ENCODE results near the gene GLRA2.

- no peak for TF ChIP-seq CTCF (IDR thresholded peaks at IDR 0.05)
- TF ChIP-seq POLR2AphosphoS5 (IDR thresholded peaks at IDR 0.05; ENCODE audit: insufficient read depth in 1 of 2, low read depth in 1 of 2): no peak
Observed at GRCh38 chrX:14491689-14492088, 37.6 kb upstream of the GLRA2 start.

All from vagina (tissue), 2 donors.